NT2/D1 (cell line): ENCODE data around the gene CHRNB2.

Experiments used
- DNase-seq: peaks from one replicate; pipeline ENCODE4 v3.0.0-alpha.2; 2011; ENCODE audit warnings: low read depth, low spot score
- H3K27me3 ChIP-seq: 2 replicates; pipeline ENCODE4 v1.6.0; 2011; ENCODE audit warnings: mild to moderate bottlenecking; ENCODE audit not compliant: insufficient read length, insufficient read depth
- H3K36me3 ChIP-seq: 2 replicates; pipeline ENCODE4 v1.6.1; 2011; ENCODE audit warnings: mild to moderate bottlenecking, low read length, mixed read lengths; ENCODE audit not compliant: insufficient read depth, insufficient read length
- H3K4me1 ChIP-seq: 2 replicates; pipeline ENCODE4 v1.5.1; 2011; ENCODE audit not compliant: insufficient read depth, insufficient read length
- H3K4me3 ChIP-seq: 2 replicates; pipeline ENCODE4 v1.5.1; 2011; ENCODE audit warnings: low read depth; ENCODE audit not compliant: insufficient read length
- H3K9ac ChIP-seq: 2 replicates; pipeline ENCODE4 v1.6.0; 2011; ENCODE audit warnings: low read depth; ENCODE audit not compliant: insufficient read length
- H3K9me3 ChIP-seq: 2 replicates; pipeline ENCODE4 v1.5.1; 2011; ENCODE audit warnings: mild to moderate bottlenecking, low read length; ENCODE audit not compliant: insufficient read depth
- SUZ12 ChIP-seq: IDR thresholded peaks from 2 replicates; pipeline ENCODE4 v1.6.1; 2011; ENCODE audit not compliant: insufficient read length, insufficient read depth; ENCODE audit errors: extremely low read depth
- YY1 ChIP-seq: IDR thresholded peaks from 2 replicates; pipeline ENCODE4 v1.6.1; 2011; ENCODE audit not compliant: insufficient read length, insufficient read depth
- ZNF274 ChIP-seq: IDR thresholded peaks from 2 replicates; pipeline ENCODE4 v1.6.1; 2011; ENCODE audit warnings: mild to moderate bottlenecking, low read depth, low read length

CHRNB2 gene

GRCh38 chr1:154568157-154568815 is 708 bp downstream of the CHRNB2 start:
- Histone ChIP-seq H3K27me3 (peaks cover 45% of the 10 kb centered on the region), H3K9me3 (no peaks in the 10 kb centered on the region), H3K4me1 (peaks cover 27% of the 10 kb centered on the region), H3K36me3 (no peaks in the 10 kb centered on the region), H3K9ac (peak overlapping the region; percentile 70), H3K4me3 (peak overlapping the region; percentile 21)
- no peak for DNase-seq
- no peak for TF ChIP-seq ZNF274
- TF ChIP-seq SUZ12, result no peak
- TF ChIP-seq YY1, result no peak

- no peaks in the 10 kb centered on the region for H3K9me3 ChIP-seq
- H3K9ac ChIP-seq, result no peak overlapping the region
- no peak for DNase-seq
- H3K4me1 ChIP-seq, result peaks cover 34% of the 10 kb centered on the region
- H3K36me3 ChIP-seq, result peaks cover 3% of the 10 kb centered on the region
- H3K4me3 ChIP-seq, result no peak overlapping the region
- no peak for TF ChIP-seq YY1
- no peak for TF ChIP-seq ZNF274
- TF ChIP-seq SUZ12, result no peak
- H3K27me3 ChIP-seq, result peaks cover 43% of the 10 kb centered on the region
These were observed 3.8 kb downstream of the CHRNB2 start for GRCh38 chr1:154571244-154571963.

GRCh38 chr1:154571964-154572288 is 4.3 kb downstream of the CHRNB2 start:
- H3K27me3 ChIP-seq, result peaks cover 38% of the 10 kb centered on the region
- peaks cover 8% of the 10 kb centered on the region for H3K36me3 ChIP-seq
- no peak overlapping the region for H3K9ac ChIP-seq
- no peaks in the 10 kb centered on the region for H3K9me3 ChIP-seq
- TF ChIP-seq YY1 (no peak), SUZ12 (no peak), ZNF274 (no peak)
- no peak for DNase-seq
- H3K4me1 ChIP-seq, result peaks cover 32% of the 10 kb centered on the region
- H3K4me3 ChIP-seq, result no peak overlapping the region

GRCh38 chr1:154572468-154573167 is 5.0 kb downstream of the CHRNB2 start:
- TF ChIP-seq SUZ12 (no peak), ZNF274 (no peak), YY1 (no peak)
- peaks cover 15% of the 10 kb centered on the region for H3K36me3 ChIP-seq
- H3K4me3 ChIP-seq, result no peak overlapping the region
- no peak for DNase-seq
- peaks cover 31% of the 10 kb centered on the region for H3K27me3 ChIP-seq
- H3K9me3 ChIP-seq, result no peaks in the 10 kb centered on the region
- H3K9ac ChIP-seq, result no peak overlapping the region
- peaks cover 29% of the 10 kb centered on the region for H3K4me1 ChIP-seq

- TF ChIP-seq SUZ12 (no peak), YY1 (no peak), ZNF274 (no peak)
- H3K9me3 ChIP-seq, result no peaks in the 10 kb centered on the region
- no peak overlapping the region for H3K4me3 ChIP-seq
- H3K4me1 ChIP-seq, result peaks cover 26% of the 10 kb centered on the region
- no peak for DNase-seq
- peaks cover 28% of the 10 kb centered on the region for H3K27me3 ChIP-seq
- peaks cover 20% of the 10 kb centered on the region for H3K36me3 ChIP-seq
- H3K9ac ChIP-seq, result no peak overlapping the region
These were observed 5.6 kb downstream of the CHRNB2 start for GRCh38 chr1:154573168-154573510.

- Histone ChIP-seq H3K4me3 (no peak overlapping the region), H3K9ac (no peak overlapping the region), H3K27me3 (peaks cover 12% of the 10 kb centered on the region), H3K36me3 (peaks cover 36% of the 10 kb centered on the region), H3K9me3 (no peaks in the 10 kb centered on the region), H3K4me1 (peaks cover 20% of the 10 kb centered on the region)
- no peak for TF ChIP-seq ZNF274
- no peak for TF ChIP-seq SUZ12
- TF ChIP-seq YY1, result no peak
- no peak for DNase-seq
These were observed 7.1 kb downstream of the CHRNB2 start for GRCh38 chr1:154574716-154575115.

- Histone ChIP-seq H3K4me1 (peaks cover 20% of the 10 kb centered on the region), H3K36me3 (peaks cover 42% of the 10 kb centered on the region), H3K27me3 (peaks cover 6% of the 10 kb centered on the region), H3K9ac (no peak overlapping the region), H3K9me3 (no peaks in the 10 kb centered on the region), H3K4me3 (no peak overlapping the region)
- TF ChIP-seq SUZ12, result no peak
- no peak for TF ChIP-seq ZNF274
- no peak for TF ChIP-seq YY1
- no peak for DNase-seq
These were observed 7.8 kb downstream of the CHRNB2 start for GRCh38 chr1:154575147-154575927.
